HepG2 (cell line): ENCODE measurements around the gene UBR7. TPM values are rescaled to one million over a fixed set of nuclear protein-coding genes. Genes with fewer than 3 reads are reported as not detected.

Source experiments
- ATAC-seq: fragments of 200-7000 bp; cut with Tn5 transposase; 3 replicates; pipeline ENCODE4 v1.9.1; 2020; ENCODE audit warnings: mild to moderate bottlenecking, moderate library complexity
- BruUV-seq: library from RNA; stranded (reverse); fragments of 400-500 nt; replicated peaks from 2 replicates; lab custom pipeline; 2021; lab: Mats Ljungman, UMichigan
- CTCF ChIA-PET: fragments of 300-600 bp; formaldehyde crosslinking; extraction: SDS; loops from one replicate; lab custom pipeline; 2021; ENCODE audit warnings: low total read pairs, inconsistent platforms, low intra/inter-chr PET ratio; lab: Yijun Ruan, JAX
- POLR2A ChIA-PET: fragments of 350-600 bp; sonication (Branson Sonifier 250); formaldehyde crosslinking; loops from one replicate; lab custom pipeline; 2020; ENCODE audit warnings: antibody characterized with exemption, inconsistent platforms; lab: Yijun Ruan, JAX
- DNase-seq: peaks from one replicate; pipeline ENCODE4 v3.0.0-alpha.2; 2015; ENCODE audit warnings: low spot score
- FAIRE-seq: peaks from 3 replicates; lab custom pipeline; 2011; peaks lifted over from hg19 to GRCh38; lab: Jason Lieb, UNC
- H2AFZ ChIP-seq: one replicate; pipeline ENCODE4 v1.6.1; 2011; ENCODE audit warnings: low read length, inconsistent platforms
- H3K27ac ChIP-seq: fragments of 300-600 bp; 3 replicates; pipeline ENCODE4 v1.8.0; 2011; ENCODE audit warnings: mixed run types, mild to moderate bottlenecking, mixed read lengths, low read length, inconsistent platforms; ENCODE audit not compliant: insufficient read depth; ENCODE audit errors: extremely low read length
- H3K27me3 ChIP-seq, 2 experiments: fragments of 200-600 bp in 1 of 2; 2 replicates in 1 of 2; 3 replicates in 1 of 2; pipeline versions ENCODE4 v1.6.0 to v1.8.0; 2011; ENCODE audit warnings: low read length in 2 of 2, mild to moderate bottlenecking in 2 of 2, moderate library complexity in 2 of 2, inconsistent platforms in 1 of 2; ENCODE audit not compliant: insufficient read depth in 2 of 2, control insufficient read depth in 1 of 2
- H3K36me3 ChIP-seq, 2 experiments: fragments of 200-600 bp in 1 of 2; replicated peaks in 1 of 2; 2 replicates in 1 of 2; 3 replicates in 1 of 2; pipeline versions ENCODE4 v1.5.1 to v1.8.0; 2011; ENCODE audit warnings: low read length in 2 of 2, inconsistent platforms in 1 of 2; ENCODE audit not compliant: insufficient read depth in 2 of 2, control insufficient read depth in 1 of 2
- H3K4me1 ChIP-seq: 2 replicates; pipeline ENCODE4 v1.5.1; 2012; ENCODE audit warnings: low read length, inconsistent platforms; ENCODE audit not compliant: insufficient read depth
- H3K4me2 ChIP-seq: 2 replicates; pipeline ENCODE4 v1.6.0; 2011; ENCODE audit warnings: low read depth, low read length, inconsistent platforms
- H3K4me3 ChIP-seq, 3 experiments: fragments of 200-600 bp in 1 of 3; sonication (generic), shearing (Covaris generic) in 1 of 3; replicated peaks in 1 of 3; 2 replicates each; pipeline ENCODE4 v1.5.1; 2011 to 2016; ENCODE audit warnings: low read length in 3 of 3, inconsistent platforms in 2 of 3, low read depth in 2 of 3, mild to moderate bottlenecking in 2 of 3, control low read depth in 1 of 3, mixed read lengths in 1 of 3; ENCODE audit not compliant: insufficient read depth in 1 of 3
- H3K79me2 ChIP-seq: one replicate; pipeline ENCODE4 v1.6.1; 2011; ENCODE audit warnings: low read length, inconsistent platforms; ENCODE audit not compliant: insufficient read depth
- H3K9ac ChIP-seq: 2 replicates; pipeline ENCODE4 v1.6.0; 2011; ENCODE audit warnings: mild to moderate bottlenecking, low read depth, low read length, inconsistent platforms; ENCODE audit not compliant: insufficient read depth
- H3K9me3 ChIP-seq: 2 replicates; pipeline ENCODE4 v1.5.1; 2012; ENCODE audit warnings: mild to moderate bottlenecking, low read length
- H4K20me1 ChIP-seq: 2 replicates; pipeline ENCODE4 v1.6.0; 2011; ENCODE audit warnings: inconsistent platforms, mild to moderate bottlenecking, low read length, moderate library complexity; ENCODE audit not compliant: insufficient read depth
- CEBPB ChIP-seq: IDR thresholded peaks from 2 replicates; pipeline ENCODE4 v1.6.1; 2011; ENCODE audit warnings: low read depth, low read length, improper control_type of control experiment, borderline replicate concordance
- CEBPG ChIP-seq: IDR thresholded peaks from 2 replicates; pipeline ENCODE4 v1.6.1; 2016
- HOXA3 ChIP-seq: sonication (generic); formaldehyde crosslinking; IDR thresholded peaks from 2 replicates; pipeline ENCODE4 v1.5.0; 2020; ENCODE audit warnings: missing genetic modification reagents
- RAD21 ChIP-seq: fragments of 450-650 bp; formaldehyde crosslinking; IDR thresholded peaks from 2 replicates; pipeline ENCODE4 v1.5.0; 2020; ENCODE audit warnings: mild to moderate bottlenecking
- TEAD3 ChIP-seq: optimal IDR thresholded peaks from 2 replicates; pipeline ENCODE3; 2016; ENCODE audit warnings: borderline replicate concordance
- ZBTB20 ChIP-seq: sonication (generic); formaldehyde crosslinking; IDR thresholded peaks from 2 replicates; pipeline ENCODE4 v1.8.1; 2023; ENCODE audit warnings: missing genetic modification reagents, low read depth, mild to moderate bottlenecking, borderline replicate concordance
- ZBTB3 ChIP-seq: sonication (generic); formaldehyde crosslinking; IDR thresholded peaks from 2 replicates; pipeline ENCODE4 v1.4.0; 2020; ENCODE audit warnings: low read depth, mild to moderate bottlenecking, moderate library complexity, missing genetic modification reagents, borderline replicate concordance
- ZEB1 ChIP-seq: IDR thresholded peaks from 2 replicates; pipeline ENCODE4 v1.6.1; 2012; ENCODE audit warnings: mild to moderate bottlenecking, low read depth, inconsistent platforms; ENCODE audit not compliant: insufficient replicate concordance
- ZFAT ChIP-seq: sonication (generic); formaldehyde crosslinking; conservative IDR thresholded peaks from 2 replicates; pipeline ENCODE4 v1.8.1; 2023; ENCODE audit warnings: missing genetic modification reagents, inconsistent platforms
- ZNF292 ChIP-seq: sonication (generic); formaldehyde crosslinking; IDR thresholded peaks from 2 replicates; pipeline ENCODE4 v1.8.1; 2022; ENCODE audit warnings: mild to moderate bottlenecking, low read depth, missing genetic modification reagents, borderline replicate concordance
- ZNF589 ChIP-seq: sonication (generic); formaldehyde crosslinking; conservative IDR thresholded peaks from 2 replicates; pipeline ENCODE4 v1.8.0; 2022; ENCODE audit warnings: mild to moderate bottlenecking, moderate library complexity, missing genetic modification reagents
- WGBS: methylation state at CpG from one replicate; pipeline ENCODE4 v1.1.6; 2017; ENCODE audit warnings: low lambda C conversion rate; 5-methylcytosine and 5-hydroxymethylcytosine counted together
- in situ Hi-C: cut with HindIII; loops from 2 replicates; pipeline ENCODE4 v1.10.0; 2017; ENCODE audit warnings: low pct_unique_long_range_greater_than_20kb; ENCODE audit not compliant: extremely low pct_ligation_motif_present
- intact Hi-C: fragments of 100-400 bp; cut with micrococcal nuclease; formaldehyde crosslinking; loops from one replicate; pipeline ENCODE4 v1.10.0; 2022; ENCODE audit not compliant: unreplicated experiment
- polyA plus RNA-seq, 8 experiments: library from polyadenylated mRNA; depleted of rRNA in 3 of 8; stranded (reverse) in 7 of 8; unstranded in 1 of 8; fragments of >200 nt; fragmentation: Illumina TruSeq in 4 of 8; extraction: Trizol in 4 of 8; gene quantifications; 2 replicates each; pipeline versions ENCODE4 v1.2.1 to v1.2.3, GENCODE V29; 2011 to 2016; ENCODE audit warnings: low read depth in 4 of 8, missing spikeins in 1 of 8, mixed read lengths in 1 of 8; ENCODE audit not compliant: insufficient read depth in 1 of 8
- total RNA-seq, 5 experiments: library from RNA; depleted of rRNA; stranded (reverse); fragments of >200 nt; fragmentation: Illumina TruSeq; extraction: Trizol; gene quantifications; 2 replicates each; pipeline ENCODE4 v1.2.3, GENCODE V29; 2016; ENCODE audit warnings: low read depth in 1 of 5
- TF ChIP-seq, protein P1 (sequence below): sonication (generic); formaldehyde crosslinking; IDR thresholded peaks from 2 replicates; pipeline ENCODE4 v1.4.0; 2020; ENCODE audit warnings: missing genetic modification reagents
- TF ChIP-seq, protein P2 (sequence below): sonication (generic); formaldehyde crosslinking; IDR thresholded peaks from 2 replicates; pipeline ENCODE4 v1.8.0; 2022; ENCODE audit warnings: missing genetic modification reagents, low read depth, mild to moderate bottlenecking, borderline replicate concordance
- TF ChIP-seq, protein P3 (sequence below): sonication (generic); formaldehyde crosslinking; IDR thresholded peaks from 2 replicates; pipeline ENCODE4 v1.5.1; 2020; ENCODE audit warnings: mild to moderate bottlenecking, missing genetic modification reagents
- TF ChIP-seq, protein P4 (sequence below): IDR thresholded peaks from 2 replicates; pipeline ENCODE4 v1.6.1; 2016; ENCODE audit warnings: control low read depth

UBR7 gene
- total and polyA plus RNA-seq, 2 of the 13 experiments (the other 11 are each of a cell fraction or from before 2014, with no cell fraction given), result 11.0 to 19.7 TPM

DNA sequence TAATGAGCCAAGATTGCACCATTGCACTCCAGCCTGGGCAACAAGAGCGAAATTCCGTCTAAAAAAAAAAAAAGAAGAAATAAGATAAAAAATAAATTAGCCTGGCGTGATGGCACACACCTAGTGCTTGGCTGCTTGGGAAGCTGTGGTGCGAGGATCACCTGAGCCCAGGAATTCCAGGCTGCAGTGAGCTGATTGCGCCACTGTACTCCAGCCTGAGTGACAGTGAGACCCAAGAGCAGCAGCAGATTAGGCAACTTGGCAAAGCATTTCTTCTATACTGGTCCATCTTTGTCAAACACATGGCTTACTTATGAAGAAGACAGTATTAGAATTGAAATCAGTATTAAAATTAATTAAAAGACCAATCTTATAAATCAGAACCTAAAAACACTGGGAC is 6.5 kb upstream of the UBR7 start:
- BruUV-seq, result no TSS peak
- Histone ChIP-seq H3K9ac (no peak overlapping the region), H3K4me1 (peaks cover 15% of the 10 kb centered on the region), H3K27ac (no peak overlapping the region), H3K4me2 (no peak overlapping the region), H3K27me3 (no peaks in the 10 kb centered on the region), H3K36me3 (no peaks in the 10 kb centered on the region), H3K9me3 (no peaks in the 10 kb centered on the region), H3K4me3 (no peak overlapping the region), H4K20me1 (no peaks in the 10 kb centered on the region), H2AFZ (no peak overlapping the region), H3K79me2 (peaks cover 2% of the 10 kb centered on the region)
- in situ Hi-C loops (no loop called here), intact Hi-C loops (no loop called here)
- peak; percentile 73 for ATAC-seq
- DNase-seq, result peak; percentile 43
- ChIA-PET POLR2A (no interaction called here), CTCF (no interaction called here)
- peak; percentile 52 for FAIRE-seq
- 87% methylated on average over 5 of the region's 5 CpGs for WGBS
- TF ChIP-seq, protein P1, sequence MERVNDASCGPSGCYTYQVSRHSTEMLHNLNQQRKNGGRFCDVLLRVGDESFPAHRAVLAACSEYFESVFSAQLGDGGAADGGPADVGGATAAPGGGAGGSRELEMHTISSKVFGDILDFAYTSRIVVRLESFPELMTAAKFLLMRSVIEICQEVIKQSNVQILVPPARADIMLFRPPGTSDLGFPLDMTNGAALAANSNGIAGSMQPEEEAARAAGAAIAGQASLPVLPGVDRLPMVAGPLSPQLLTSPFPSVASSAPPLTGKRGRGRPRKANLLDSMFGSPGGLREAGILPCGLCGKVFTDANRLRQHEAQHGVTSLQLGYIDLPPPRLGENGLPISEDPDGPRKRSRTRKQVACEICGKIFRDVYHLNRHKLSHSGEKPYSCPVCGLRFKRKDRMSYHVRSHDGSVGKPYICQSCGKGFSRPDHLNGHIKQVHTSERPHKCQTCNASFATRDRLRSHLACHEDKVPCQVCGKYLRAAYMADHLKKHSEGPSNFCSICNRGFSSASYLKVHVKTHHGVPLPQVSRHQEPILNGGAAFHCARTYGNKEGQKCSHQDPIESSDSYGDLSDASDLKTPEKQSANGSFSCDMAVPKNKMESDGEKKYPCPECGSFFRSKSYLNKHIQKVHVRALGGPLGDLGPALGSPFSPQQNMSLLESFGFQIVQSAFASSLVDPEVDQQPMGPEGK (CRISPR knock-in tag), result no peak
- TF ChIP-seq CEBPB (peak; percentile 93), HOXA3 (0 out of 2 replicates have a peak, but pooled peaks have one; percentile 18), ZFAT (no peak), CEBPG (CRISPR knock-in tag) (peak; percentile 83), TEAD3 (CRISPR knock-in tag) (peak; percentile 53), ZBTB20 (no peak), ZBTB3 (CRISPR knock-in tag) (no peak), ZEB1 (peak; percentile 36), ZNF589 (CRISPR knock-in tag) (no peak), RAD21 (CRISPR knock-in tag) (no peak), ZNF292 (CRISPR knock-in tag) (0 out of 2 replicates have a peak, but pooled peaks have one; percentile 40)
- TF ChIP-seq, protein P2, sequence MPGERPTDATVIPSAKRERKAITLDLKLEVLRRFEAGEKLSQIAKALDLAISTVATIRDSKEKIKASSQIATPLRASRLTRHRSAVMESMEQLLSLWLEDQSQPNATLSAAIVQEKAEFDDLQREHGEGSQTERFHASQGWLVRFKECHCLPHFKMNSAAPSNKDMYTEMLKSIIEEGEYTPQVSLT, result no peak
- TF ChIP-seq, protein P3, sequence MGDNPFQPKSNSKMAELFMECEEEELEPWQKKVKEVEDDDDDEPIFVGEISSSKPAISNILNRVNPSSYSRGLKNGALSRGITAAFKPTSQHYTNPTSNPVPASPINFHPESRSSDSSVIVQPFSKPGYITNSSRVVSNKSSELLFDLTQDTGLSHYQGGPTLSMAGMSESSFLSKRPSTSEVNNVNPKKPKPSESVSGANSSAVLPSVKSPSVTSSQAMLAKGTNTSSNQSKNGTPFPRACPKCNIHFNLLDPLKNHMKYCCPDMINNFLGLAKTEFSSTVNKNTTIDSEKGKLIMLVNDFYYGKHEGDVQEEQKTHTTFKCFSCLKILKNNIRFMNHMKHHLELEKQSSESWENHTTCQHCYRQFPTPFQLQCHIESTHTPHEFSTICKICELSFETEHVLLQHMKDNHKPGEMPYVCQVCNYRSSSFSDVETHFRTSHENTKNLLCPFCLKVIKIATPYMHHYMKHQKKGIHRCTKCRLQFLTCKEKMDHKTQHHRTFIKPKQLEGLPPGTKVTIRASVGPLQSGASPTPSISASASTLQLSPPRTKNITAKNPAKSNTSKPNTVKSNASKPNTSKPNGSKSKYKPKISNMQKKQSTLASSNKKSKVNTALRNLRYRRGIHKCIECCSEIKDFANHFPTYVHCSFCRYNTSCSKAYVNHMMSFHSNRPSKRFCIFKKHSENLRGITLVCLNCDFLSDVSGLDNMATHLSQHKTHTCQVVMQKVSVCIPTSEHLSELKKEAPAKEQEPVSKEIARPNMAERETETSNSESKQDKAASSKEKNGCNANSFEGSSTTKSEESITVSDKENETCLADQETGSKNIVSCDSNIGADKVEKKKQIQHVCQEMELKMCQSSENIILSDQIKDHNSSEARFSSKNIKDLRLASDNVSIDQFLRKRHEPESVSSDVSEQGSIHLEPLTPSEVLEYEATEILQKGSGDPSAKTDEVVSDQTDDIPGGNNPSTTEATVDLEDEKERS (CRISPR knock-in tag), result no peak
- TF ChIP-seq, protein P4, sequence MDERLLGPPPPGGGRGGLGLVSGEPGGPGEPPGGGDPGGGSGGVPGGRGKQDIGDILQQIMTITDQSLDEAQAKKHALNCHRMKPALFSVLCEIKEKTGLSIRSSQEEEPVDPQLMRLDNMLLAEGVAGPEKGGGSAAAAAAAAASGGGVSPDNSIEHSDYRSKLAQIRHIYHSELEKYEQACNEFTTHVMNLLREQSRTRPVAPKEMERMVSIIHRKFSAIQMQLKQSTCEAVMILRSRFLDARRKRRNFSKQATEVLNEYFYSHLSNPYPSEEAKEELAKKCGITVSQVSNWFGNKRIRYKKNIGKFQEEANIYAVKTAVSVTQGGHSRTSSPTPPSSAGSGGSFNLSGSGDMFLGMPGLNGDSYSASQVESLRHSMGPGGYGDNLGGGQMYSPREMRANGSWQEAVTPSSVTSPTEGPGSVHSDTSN, result peak; percentile 24; the same call in 1 of the 2 replicates
